Measurements from ENCODE around the gene ST6GALNAC5. TPM values are rescaled to one million over a fixed set of nuclear protein-coding genes. Genes with fewer than 3 reads are reported as not detected.

ST6GALNAC5 gene
- total and polyA plus RNA-seq, 2 experiments from 2014 or later: 4.1 to 19.2 TPM

- no peaks in the 10 kb centered on the region for H3K27me3 Mint-ChIP-seq (ENCODE audit: insufficient read depth, low read depth, poor library complexity)
- no peak overlapping the region for H3K4me3 Mint-ChIP-seq
- no peaks in the 10 kb centered on the region for H3K9me3 Mint-ChIP-seq
- no peak for DNase-seq (ENCODE audit: low spot score)
- H3K27ac Mint-ChIP-seq: no peak overlapping the region
- ATAC-seq: no peak
- Histone ChIP-seq H3K9me2 (ENCODE audit: insufficient read depth) (no peaks in the 10 kb centered on the region), H3K36me3 (ENCODE audit: insufficient read depth) (no peaks in the 10 kb centered on the region), H3K27me3 (ENCODE audit: insufficient read depth) (no peaks in the 10 kb centered on the region), H3K4me3 (no peak overlapping the region), H3K4me2 (no peak overlapping the region), H3K79me2 (replicated peaks; ENCODE audit: insufficient read depth) (no peaks in the 10 kb centered on the region), H3K4me1 (ENCODE audit: insufficient read depth) (no peaks in the 10 kb centered on the region), H3K27ac (ENCODE audit: low read depth) (no peak overlapping the region), H4K20me1 (replicated peaks; ENCODE audit: insufficient read depth) (no peaks in the 10 kb centered on the region), H2AFZ (no peak overlapping the region), H3F3A (replicated peaks; ENCODE audit: low read depth) (no peaks in the 10 kb centered on the region)
- H3K4me1 Mint-ChIP-seq: no peaks in the 10 kb centered on the region
- H3K36me3 Mint-ChIP-seq (ENCODE audit: low read depth): no peaks in the 10 kb centered on the region
- TF ChIP-seq JUNB (IDR thresholded peaks at IDR 0.05; ENCODE audit: unreplicated experiment) (no peak), ZNF462 (CRISPR knock-in tag; IDR thresholded peaks at IDR 0.05) (no peak), NANOG (IDR thresholded peaks at IDR 0.05; ENCODE audit: borderline replicate concordance) (no peak), ZNF331 (CRISPR knock-in tag; IDR thresholded peaks at IDR 0.05; ENCODE audit: low read depth) (no peak), POLR2AphosphoS5 (IDR thresholded peaks at IDR 0.05; ENCODE audit: low read depth) (no peak), STAT1 (IDR thresholded peaks at IDR 0.05; ENCODE audit: unreplicated experiment) (no peak), EZH2phosphoT487 (IDR thresholded peaks at IDR 0.05; ENCODE audit: unreplicated experiment) (no peak), REST (IDR thresholded peaks at IDR 0.05; ENCODE audit: unreplicated experiment) (no peak), ZNF114 (CRISPR knock-in tag; IDR thresholded peaks at IDR 0.05) (no peak), CREB1 (CRISPR knock-in tag; IDR thresholded peaks at IDR 0.05; ENCODE audit: low read depth) (no peak), EZH2 (IDR thresholded peaks at IDR 0.05; ENCODE audit: low read depth, unreplicated experiment) (no peak)
- TF ChIP-seq, protein P1, sequence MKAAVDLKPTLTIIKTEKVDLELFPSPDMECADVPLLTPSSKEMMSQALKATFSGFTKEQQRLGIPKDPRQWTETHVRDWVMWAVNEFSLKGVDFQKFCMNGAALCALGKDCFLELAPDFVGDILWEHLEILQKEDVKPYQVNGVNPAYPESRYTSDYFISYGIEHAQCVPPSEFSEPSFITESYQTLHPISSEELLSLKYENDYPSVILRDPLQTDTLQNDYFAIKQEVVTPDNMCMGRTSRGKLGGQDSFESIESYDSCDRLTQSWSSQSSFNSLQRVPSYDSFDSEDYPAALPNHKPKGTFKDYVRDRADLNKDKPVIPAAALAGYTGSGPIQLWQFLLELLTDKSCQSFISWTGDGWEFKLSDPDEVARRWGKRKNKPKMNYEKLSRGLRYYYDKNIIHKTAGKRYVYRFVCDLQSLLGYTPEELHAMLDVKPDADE (IDR thresholded peaks at IDR 0.05): no peak
- TF ChIP-seq, protein P2, sequence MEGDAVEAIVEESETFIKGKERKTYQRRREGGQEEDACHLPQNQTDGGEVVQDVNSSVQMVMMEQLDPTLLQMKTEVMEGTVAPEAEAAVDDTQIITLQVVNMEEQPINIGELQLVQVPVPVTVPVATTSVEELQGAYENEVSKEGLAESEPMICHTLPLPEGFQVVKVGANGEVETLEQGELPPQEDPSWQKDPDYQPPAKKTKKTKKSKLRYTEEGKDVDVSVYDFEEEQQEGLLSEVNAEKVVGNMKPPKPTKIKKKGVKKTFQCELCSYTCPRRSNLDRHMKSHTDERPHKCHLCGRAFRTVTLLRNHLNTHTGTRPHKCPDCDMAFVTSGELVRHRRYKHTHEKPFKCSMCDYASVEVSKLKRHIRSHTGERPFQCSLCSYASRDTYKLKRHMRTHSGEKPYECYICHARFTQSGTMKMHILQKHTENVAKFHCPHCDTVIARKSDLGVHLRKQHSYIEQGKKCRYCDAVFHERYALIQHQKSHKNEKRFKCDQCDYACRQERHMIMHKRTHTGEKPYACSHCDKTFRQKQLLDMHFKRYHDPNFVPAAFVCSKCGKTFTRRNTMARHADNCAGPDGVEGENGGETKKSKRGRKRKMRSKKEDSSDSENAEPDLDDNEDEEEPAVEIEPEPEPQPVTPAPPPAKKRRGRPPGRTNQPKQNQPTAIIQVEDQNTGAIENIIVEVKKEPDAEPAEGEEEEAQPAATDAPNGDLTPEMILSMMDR (conservative IDR thresholded peaks at IDR 0.05; ENCODE audit: low read depth in 2 of 2): no peak
These were observed 181.3 kb downstream of the ST6GALNAC5 start for GRCh38 chr1:77048615-77049005.
